Activated CD4-positive, alpha-beta T cell treated with anti-CD3 and anti-CD28 coated beads, Interleukin-2, amount 50 U/mL, for 4 hours (primary cell): Measurements from ENCODE around the gene MOGAT1.

Experiments used
- DNase-seq, 2 experiments: peaks; one replicate each; pipeline ENCODE4 v3.0.0-alpha.2; 2020

MOGAT1 gene, protein sequence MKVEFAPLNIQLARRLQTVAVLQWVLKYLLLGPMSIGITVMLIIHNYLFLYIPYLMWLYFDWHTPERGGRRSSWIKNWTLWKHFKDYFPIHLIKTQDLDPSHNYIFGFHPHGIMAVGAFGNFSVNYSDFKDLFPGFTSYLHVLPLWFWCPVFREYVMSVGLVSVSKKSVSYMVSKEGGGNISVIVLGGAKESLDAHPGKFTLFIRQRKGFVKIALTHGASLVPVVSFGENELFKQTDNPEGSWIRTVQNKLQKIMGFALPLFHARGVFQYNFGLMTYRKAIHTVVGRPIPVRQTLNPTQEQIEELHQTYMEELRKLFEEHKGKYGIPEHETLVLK

DNA sequence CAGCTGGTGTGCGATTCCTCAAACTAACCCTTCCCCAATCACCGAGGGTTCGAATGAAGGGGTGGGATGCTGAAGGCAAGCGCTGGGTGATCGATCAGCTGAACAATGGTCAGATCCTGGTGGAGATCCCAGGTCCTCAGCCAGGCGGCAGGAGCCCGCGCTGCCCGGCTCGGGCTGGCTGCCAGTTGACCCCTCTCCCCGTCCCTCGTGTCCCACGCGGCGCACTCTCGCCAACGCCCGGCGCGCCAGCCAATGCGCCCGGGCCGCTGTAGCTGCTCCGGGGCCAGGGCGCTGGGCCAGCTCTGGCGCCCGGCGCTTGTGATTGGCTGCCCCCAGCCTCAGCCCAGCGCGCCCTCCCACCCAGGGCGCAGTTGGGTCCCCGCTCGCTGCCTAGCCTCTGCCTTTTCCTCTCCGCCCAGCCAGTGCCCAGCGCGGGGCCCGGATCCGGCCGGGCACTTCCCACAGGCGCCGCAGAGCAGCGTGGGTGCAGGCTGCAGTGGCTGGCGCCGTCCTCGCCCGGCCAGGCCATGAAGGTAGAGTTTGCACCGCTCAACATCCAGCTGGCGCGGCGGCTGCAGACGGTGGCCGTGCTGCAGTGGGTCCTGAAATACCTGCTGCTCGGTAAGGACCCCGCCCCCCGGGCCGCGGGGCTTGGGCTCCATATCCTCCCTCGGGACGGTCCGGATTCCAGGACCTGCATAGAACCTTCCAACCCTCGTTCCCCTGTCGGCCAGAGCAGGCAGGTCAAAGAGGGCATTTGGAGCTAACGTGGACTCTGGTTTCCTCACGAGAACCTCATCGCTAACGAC is at the start of gene MOGAT1:
Gene MOGAT1, plus strand, starts transcription at position 400 of the 809 bp plus-strand sequence. Its CDS starts 128 bp downstream, at position 528.
- no peak for DNase-seq

DNA sequence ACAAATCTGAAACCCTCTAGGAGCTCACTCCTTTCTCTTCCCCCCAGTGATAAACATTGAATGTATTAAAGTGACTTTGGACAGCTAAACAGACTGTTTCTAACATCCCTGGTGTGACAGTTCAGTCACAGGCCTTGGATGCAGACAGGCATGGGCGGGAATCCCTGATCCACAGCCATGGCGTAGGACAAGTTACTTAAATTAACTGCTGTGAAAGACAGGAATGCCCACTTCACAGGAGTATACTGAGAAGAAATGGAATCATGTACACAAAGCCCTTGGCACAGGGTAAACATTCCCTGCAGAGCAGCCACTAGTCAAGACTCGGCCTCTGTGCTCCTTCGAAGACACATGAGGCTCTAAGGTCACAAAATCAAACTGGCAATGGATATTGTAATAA is 49.6 kb upstream of the MOGAT1 start:
- DNase-seq = no peak

DNA sequence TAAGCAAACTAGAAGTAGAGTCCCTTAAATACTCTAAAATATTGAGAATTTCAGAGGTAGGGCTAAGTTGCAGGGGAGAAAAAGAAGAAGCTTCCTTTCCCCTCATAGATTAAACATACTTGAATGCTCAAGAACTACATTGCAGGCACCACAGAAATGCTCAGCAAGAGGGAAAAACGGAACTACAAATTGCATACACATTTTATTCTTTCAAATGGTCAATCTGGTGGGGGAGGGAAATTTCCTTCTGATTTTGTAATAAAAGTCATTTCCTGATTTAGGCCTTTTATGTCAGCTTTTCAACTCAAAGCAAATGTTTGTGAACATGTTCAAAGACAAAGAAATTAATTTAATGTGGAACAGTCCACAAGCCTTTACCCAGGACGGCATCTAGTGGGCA is 48.5 kb upstream of the MOGAT1 start:
- no peak for DNase-seq

DNA sequence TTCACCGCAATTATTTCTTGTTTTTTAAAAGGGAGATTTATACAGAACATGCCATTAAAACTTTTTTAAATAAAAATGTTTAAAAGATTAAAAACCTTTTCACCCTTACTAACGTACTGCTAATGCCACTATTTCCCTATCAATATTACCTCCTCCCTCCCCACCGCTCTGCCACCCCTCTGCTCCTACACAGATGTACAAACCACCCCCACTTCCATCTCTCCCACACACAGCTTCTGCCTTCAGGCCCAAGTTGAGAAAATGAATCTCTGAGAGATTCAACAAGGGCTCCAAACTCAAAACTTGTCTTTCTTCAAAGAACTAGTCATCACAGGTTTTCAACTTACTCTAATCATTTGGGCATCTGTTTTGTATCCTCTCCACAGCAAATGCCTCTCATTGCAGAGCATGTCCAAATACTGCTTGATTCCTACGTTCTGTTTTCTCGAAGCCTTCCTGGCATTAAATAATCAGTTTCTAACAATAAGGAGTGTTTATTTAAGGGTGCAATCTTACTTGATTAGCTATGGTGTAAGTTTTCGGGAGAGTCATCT is 47.6 kb upstream of the MOGAT1 start:
- DNase-seq = no peak

DNA sequence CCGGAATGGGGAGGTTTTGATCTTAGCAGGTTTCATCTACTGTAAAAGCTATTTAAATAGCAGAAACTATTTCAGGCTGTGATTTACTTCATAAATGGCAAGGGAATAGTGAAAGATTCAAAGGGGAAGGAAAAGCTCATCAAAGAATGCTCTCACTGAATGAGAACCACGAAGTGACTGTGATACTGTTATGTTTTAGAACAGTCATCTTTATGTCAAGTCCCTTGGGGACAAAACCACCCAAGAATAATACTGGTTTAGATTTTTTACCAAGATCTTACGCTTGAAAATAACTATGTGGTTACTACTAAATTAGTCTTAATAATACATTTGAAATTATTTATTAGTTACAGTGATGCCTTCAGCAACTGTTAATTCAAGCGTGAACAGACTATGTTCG is 43.7 kb upstream of the MOGAT1 start:
- no peak for DNase-seq

DNA sequence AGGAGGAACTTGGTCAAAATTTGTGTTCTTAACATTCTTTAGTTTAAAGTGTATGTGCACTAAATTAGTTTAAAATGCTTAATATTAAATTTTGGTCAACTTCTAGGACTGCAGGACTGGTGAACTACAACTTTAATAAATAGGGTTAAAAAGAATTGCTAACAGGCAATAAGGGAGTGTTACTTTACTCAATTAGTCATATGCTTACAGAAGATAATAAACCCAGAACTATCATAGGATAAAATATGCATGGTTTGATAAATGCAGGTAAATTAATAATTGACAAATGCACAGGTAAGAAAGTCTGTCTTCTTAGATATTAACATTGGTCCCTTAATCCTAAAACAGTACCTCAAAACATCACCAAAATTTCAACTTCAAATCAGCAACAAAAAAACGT is 36.2 kb upstream of the MOGAT1 start:
- DNase-seq = no peak

DNA sequence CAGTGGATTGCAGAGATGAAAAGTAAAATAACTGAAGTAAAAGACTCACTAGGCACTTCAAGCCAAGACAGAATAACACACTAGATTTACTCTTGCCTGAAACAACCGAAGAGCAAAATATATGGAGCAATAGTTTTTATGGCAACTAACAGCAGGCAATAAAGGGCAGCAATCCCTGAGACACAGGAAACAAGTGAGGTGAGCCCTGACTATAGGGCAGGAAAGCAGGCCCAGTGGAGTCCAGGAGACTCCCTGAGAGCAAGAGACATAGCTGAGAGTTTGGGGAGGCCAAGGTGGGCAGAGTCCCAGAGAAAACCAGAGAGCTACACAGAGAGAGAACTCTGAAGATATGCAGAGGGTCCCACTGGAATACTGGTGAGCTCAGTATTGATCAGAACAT is 34.4 kb upstream of the MOGAT1 start:
- DNase-seq = no peak

DNA sequence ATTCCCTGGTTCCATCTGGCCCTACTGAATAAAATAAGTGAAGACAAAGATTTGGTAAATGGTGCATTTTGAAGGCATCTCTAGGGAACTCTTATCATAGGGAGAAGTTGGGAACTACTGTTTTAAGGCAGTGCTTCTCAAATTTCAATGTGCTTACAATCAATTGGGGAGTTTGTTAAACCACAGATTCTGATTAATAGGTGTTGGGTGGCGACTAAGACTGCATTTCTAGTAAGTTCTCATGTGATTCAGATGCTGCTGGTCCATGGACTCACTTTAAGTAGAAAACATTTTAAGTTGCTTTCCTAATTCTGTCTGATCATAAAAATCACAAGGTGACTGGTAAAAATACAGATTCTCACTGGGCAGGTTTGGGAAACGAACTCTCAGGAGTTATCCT is 30.1 kb upstream of the MOGAT1 start:
- no peak for DNase-seq

DNA sequence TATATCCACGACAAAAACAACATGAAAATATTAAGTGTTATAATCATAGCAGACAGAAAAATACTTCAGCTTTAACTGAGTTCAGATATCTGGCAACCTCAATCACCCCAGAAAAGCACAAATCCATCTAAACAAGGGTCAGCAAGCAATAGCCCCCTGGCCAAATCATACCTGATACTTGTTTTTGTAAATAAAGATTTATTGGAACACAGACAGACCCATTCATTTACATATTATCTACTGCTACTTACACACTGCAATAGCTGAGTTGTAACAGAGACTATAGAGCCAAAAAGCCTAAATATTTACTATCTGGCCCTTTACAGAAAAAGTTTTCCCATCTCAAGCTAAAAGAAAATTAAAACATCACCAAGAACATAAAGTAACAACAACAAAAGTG is 28.3 kb upstream of the MOGAT1 start:
- DNase-seq = no peak

DNA sequence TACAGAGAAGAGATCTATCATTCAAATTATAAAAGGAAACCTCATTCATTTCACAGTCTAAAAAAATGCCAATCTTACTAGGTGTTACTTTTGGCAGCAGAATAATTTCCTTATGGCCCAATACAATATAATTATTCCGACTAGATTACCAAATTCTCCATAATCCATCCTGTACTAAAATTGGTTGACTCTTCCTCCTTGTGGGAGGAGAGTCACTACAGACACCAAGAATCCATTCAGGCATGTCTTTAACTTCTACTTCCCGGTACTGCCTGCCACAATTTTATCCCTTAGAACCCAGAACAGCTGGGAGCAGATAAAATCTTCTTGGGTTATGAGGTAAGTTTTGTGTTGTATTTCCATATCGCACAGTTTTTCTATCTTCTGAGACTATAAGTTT is 25.4 kb upstream of the MOGAT1 start:
- DNase-seq = no peak

DNA sequence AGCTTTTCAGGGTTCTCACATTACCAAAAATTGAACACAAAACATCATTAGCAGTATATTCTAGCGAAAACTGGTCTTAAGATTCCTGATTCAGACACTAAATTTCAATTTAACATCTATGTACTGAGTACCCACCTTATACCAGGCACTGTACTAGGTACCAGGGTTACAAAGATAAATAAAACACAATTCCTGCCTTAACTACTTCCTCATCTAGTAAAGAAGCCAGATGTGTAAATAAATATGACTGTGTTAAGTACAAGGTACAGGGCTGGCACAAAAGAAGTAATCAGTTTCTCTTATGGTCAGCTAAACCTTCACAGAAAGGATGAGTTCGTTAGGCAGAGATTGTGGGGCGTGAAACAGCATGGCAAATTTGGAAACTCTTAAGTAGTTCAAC is 21.7 kb upstream of the MOGAT1 start:
- DNase-seq = no peak

DNA sequence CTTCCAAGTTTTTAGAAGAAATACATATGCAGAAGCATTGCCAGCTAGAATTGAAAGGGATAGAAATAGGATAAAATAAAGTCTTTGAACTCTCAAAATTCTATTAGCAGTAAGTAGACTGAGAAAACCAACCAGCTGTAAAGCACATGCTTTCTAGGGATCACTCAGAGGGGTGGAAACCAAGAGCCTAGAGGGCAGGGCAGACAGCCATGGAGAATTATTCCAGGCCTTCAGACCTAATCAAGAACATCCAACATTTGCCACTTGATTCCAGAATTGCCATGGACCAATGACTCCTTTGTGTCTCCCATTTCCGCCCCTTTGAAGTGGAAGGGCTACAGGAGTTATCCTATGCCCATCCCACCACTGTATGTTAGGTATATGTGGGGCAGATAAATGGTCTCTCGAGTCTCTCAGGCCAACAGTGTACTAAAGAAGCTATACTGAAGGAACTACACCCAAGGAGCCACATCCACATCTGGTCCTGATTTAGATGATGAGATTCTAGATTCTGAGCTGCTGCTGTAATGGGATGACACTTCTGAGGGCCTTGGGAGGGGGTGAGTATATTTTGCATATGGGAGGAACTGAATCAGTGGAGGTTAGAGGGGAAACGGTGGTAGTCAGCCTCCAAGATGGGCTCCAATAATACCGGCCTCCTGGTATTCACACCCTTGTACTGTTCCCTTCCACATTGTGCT is 19.6 kb upstream of the MOGAT1 start:
- DNase-seq = no peak

DNA sequence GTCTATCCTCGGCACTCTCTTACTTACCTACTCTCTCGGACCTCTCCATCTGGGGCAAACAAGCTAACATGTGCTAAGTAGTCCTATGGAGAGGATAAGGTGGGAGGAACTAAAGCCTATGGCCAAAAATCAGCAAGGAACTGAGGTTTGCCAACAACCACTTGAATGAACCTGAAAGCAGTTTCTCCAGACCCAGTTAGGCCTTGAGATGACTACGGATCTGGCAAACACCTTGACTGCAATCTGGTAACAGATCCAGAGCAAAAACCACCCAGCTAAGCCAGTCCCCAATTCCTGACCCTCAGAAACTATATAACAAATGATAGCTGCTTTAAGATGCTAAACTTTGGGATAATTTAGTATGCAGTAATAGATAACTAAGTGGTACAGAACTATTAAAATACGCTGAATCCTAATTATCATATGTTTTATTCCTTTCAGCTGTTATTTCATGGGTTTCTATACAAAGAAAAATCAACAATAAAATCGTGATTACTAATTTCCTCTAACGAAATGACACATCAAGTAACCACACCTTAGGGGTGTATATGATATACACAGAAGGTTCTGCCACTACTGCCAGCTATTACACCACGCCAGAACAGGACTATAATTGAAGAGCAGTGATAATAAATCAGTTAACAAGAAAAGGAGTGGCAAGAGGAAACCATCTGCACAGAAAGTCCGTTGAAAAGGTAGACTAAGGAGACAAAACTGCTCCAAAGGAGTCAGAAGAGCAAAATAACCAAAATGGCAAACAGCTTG is 18.8 kb upstream of the MOGAT1 start:
- no peak for DNase-seq

DNA sequence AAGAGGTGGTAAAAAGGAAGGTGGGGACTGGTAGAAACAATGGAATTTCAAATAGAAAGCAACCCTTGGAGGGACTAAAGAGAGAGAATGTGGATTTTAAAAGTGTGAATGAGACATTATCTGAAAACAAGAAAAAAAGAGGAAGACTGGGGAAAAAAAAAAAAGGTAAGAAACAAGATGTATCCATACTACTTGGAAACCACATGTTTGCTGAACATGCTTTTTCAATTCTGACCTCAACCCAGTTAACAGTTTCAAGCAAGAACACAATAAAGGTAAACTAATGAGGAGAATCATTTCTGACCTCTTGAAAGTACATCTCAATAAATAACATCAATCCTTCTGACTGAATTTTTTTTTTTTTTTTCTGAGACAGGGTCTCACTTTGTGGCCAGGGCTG is 18.2 kb upstream of the MOGAT1 start:
- DNase-seq = no peak

DNA sequence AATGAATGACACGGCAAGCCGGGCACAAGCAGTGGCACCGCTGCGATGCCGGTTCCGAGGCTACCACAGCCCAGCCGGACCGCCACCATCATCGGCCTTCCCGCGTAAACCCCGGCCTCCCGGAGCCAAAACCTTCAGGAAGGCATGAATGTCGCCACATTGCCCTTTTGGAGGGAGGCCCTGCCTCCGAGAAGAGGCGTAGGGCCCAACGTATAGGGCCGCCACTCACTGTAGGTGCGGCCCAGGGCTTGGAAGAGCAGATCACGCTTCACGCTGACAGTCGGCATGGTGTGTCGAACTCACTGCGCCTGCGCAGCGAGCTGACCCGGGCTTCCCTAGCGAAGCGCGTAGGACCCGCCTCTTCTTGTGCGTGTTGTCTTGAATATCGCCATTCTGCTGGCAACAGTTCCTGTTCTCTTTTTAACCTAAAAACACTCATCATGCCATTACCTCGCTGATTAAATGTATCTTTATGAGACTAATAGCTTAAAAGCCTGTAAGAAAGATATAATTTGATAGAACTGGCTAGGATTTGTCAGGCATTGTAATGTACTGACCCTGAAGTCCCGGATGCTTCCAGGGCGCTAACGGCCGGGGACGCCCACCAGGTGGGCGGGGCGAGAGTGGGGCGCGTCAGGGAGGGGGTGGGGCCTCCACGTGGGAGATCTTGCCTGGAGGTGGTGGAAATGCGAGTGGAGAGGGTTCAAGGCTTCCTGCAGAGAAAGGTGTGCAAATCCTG is 15.5 kb upstream of the MOGAT1 start, which contains the start of gene FARSB:
Gene FARSB, minus strand, starts transcription at position 306 of the 739 bp plus-strand sequence. Its CDS starts 19 bp downstream, at position 287.
- peak; percentile 90 to 92 for DNase-seq

DNA sequence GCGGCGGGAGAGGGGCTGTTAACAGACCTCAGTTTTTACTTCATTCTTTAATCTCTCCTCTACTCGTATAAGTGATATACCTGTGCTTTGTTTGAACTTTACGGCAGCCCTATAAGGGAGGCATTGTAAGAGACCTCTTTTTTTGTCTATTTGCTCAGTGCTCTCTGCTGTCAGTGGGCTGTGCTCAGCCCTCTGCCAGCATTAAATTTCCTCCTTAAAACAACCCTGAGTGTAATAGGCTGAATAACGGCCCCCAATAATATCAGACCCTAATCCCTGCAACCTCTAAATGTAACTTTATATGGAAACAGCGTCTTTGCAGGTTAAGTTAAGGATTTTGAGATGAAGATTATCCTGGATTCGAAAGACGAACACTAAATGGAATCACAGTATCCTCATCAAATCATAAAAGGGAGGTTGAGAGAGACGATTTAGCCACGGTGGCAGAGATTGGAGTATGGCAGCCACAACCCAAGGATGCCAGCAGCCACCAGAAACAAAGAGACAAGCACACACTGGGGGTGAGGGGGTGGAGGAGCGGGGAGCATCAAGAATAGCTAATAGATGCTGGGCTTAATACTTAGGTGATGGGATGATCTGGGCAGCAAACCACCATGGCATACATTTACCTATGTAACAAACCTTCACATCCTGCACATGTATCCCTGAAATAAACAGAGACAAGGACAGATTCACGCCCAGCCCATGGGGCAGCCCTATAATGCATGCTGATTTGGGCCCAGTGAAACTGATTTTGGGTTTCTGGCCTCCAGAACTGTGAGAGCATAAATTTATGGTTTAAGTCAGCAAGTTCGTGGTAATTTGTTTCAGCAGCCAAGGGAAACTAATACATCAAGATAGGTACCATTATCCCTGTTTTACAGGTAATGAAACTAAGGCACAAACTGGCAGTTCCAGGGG is 14.7 kb upstream of the MOGAT1 start:
- no peak for DNase-seq

DNA sequence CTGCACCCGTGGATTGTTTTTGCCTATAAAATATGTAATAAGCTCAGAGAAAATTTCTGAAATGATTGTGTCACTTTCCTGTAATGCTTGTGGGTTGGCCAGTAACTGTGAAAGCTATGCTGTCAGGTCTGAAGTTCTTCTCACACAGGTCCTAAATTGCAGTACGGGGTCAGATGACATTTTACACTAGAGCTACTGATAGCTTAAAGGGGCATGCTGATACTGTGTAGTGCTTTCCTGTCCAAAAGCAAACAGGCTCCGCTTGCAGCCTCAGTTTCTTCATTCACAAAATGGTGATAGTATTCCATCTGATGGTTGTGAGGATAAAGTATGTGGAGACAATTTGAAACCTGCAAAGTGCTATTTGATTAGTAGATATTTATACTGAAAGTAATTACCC is 8.0 kb upstream of the MOGAT1 start:
- no peak for DNase-seq

DNA sequence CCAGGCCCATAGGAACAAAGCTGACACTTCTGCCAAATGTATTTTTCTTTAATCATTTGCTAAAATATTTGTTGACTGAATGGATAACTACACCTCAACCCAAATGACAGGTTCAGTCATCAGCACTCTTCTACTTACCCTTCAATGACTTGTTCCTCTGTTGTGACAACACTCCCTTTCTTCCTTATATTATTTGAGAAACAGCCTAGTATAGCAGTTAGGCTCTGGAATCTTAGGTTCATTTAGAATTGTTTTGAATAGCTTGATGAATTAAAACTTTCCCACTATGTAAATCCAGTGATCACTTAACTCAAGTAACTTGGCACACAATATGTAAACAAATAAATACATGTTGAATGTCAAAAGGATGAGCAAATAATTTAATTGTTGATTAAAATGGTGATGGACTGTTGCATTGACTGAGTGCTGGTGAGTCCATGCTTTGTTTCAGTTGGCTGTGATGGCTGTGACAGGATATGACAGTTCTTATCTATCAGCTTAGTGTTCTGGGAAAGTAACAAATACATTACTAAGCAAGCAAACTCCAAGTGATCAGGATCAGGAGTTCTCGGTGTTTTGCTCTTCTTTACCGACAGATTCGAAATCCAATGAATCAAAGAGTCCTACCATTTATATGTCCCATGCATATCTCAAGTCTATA is 2.8 kb upstream of the MOGAT1 start:
- DNase-seq = no peak

DNA sequence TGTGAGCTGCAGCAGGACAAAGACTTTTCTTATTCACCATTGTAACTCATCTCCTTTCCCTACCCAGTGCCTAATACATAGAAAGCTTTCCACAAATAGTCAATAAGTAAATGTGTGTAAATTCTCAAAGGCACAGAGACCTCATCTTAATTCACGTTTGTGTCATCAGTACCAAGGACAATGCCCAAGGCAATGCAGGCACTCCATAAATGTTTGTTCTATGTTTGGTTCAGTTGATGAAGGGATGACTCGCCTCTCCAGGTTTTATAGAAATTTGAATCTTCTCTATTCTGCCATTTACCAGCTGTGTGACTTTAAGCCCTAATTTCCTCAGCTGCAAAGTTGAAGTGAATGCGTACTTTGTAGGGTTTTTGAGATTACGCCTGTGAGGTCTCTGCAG is 2.1 kb upstream of the MOGAT1 start:
- no peak for DNase-seq
